ENCODE results near the gene RAI14.
"Not testable (repeated sequence)": the region's sequence is repeated elsewhere in the genome, so short reads cannot be mapped to it uniquely, and the experiment has no call there.

RAI14 gene

GRCh38 chr5:34775886-34776285 is 119.8 kb downstream of the RAI14 start:
- DNase-seq = no peak

- no peak for DNase-seq
These were observed 122.1 kb downstream of the RAI14 start for GRCh38 chr5:34778091-34778850.

DNA sequence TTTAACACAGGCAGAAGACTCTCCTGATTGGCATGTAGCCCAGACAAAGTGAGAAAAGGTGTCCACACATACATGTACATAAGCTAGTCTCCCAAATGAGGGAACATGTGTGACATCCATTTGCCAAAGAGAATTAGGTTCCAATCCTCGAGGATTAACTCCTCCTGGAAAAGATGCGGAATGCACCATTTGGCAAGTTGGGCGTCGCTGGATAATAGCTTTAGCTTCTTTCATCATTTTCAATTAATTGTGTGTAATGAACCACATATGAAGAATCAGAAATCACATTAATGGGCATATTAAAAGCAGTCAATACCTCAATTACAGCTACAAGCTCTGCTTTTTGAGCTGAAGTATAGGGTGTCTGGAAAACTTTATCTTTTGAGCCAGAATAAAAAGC is 127.8 kb downstream of the RAI14 start:
- not testable (repeated sequence) for DNase-seq

DNA sequence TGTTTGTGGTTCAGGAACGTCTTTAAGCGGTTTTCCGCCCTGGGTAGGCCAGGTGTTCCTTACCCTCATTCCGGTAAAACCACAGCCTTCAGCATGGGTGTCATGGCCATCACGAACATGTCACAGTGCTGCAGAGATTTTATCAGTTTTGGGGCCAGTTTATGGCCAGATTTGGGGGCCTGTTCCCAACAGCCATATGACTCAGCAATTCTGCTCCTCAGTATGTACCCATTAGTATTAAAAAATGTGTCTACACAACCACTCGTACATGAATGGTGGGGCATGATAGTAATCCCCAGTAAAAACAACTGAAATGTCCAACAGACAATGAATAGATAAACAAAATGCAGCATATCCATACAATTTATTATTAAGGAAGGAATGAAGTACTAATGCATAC is 130.9 kb downstream of the RAI14 start:
- no peak for DNase-seq

DNA sequence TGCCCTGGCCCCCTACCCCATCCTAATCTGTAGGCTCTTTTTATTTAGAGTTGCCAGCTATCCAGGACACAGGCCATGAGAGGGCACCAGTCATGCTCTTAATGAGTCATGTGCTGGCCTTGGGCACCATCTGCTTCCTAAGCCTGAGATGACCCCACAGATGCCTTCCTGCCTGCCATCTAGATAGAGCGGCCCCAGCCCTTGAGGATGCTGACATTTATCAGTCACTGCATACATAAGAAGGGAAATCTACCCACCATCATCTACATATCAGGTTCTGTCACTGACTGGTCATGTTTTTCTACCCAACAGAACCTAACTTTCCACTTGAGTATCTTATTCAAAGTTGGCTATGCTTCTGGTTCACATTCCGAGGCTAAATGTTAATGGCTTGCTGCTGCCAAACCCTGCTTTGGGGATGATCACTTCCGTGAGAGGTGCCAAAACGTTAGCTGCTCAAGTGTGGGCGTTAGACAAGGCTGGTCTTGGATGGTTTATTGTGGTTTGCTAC is 132.9 kb downstream of the RAI14 start:
- peak; percentile 73 for DNase-seq

DNA sequence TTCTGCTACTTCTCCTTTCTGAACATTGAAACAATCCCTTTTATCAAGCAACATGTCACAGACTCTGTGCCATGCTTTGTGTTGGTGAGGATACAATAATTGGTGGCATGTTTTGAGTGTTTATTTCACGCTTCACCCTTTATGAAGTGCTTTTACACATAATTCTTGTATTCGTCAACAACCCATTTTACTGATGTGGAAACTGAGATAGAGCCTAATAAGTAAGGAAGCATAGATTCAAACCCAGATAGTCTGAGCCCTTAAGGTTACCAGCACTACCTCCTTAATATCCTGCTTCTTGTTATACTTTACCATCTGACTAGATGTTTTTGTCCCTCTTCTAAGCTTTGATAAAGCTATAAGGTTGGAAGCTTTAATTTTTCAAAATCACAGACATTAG is 133.5 kb downstream of the RAI14 start:
- no peak for DNase-seq

GRCh38 chr5:34790069-34790468 is 133.9 kb downstream of the RAI14 start:
- DNase-seq = no peak

- peak; percentile 78 for DNase-seq
These were observed 135.7 kb downstream of the RAI14 start for GRCh38 chr5:34791761-34792244.

DNA sequence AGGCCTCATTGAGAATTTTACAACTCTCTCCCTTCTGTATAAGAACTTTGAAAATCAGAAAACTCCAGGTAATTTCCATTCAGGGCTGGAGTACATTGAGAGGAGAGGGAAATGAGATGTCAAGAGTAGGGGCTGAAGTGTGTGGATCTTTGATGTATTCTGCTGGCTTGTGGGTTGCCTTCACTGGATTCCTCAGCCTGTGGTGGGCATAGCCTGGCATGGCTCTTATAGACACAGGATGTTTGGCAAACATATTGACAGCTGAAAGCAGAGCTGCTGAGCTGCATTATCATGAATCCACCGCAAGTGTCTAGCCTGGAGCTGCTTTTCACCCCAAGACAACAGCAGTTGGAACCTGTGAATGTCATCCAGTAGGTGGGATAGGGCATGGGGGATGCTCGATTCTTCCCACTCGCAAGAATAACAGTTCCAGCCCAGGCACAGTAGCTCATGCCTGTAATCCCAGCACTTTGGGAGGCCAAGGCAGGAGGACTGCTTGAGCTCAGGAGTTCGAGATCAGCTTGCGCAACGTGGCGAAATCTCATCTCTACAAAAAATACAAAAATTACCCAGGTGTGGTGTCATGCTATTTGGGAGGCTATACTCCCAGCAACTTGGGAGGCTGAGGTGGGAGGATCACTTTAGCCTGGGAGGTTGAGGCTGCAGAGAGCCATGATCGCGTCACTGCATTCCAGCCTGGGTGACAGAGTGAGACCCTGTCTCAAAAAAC is 146.9 kb downstream of the RAI14 start:
- no peak for DNase-seq

DNA sequence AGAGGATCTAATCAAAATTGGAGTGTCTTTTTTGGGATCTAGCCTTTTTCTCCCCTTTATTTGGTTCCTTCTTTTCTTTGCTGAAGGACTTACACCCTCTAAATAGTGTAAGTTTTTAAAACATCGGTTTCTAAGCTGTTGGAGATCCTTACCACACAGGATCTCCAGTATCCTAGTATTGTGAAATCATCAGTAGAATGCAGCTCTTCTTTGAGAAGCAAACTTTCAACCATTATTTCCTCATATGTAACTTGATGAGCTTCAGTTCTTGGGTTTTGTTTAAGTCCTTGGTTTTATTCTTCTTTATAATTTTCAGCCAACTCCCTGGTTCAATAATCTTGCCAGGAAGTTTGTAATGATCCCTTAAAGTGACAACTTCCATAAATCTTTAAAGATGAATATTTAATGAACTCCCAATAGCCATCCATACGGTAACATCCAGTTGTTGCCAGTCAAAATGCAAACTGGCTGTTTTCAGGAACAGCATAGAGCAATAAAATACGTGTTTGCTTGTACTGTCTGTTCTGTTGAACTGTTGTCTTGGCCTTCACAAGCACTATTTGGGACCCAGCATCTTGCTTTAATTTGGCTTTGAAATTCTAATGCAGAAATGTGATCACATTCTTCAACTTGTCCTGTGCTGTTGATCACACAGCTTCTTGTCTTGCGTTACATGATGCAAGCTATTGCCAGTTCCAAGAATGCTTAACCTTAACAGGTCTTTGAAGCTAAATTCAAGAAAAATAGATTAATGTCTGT is 148.0 kb downstream of the RAI14 start:
- no peak for DNase-seq

DNA sequence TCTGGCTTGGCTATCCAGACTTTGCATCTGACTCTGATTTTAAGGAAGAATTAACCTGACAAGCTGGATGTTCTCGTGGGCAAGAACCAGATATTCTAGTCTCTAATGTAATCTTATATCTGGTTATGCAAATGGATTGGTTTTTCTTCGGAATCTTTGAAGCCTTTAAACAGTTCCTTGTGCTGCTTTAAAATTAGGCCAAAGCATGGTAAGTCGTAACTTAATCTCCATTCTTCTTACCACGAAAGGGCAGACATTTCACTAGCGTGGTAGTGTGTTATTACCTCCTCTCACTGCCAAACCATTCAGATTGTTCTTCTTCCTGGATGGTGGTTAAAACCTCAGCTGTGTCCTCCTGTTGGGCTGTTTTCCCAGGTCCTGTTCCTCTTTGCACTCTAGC is 148.8 kb downstream of the RAI14 start:
- DNase-seq = no peak

GRCh38 chr5:34806532-34806931 is 150.4 kb downstream of the RAI14 start:
- no peak for DNase-seq

DNA sequence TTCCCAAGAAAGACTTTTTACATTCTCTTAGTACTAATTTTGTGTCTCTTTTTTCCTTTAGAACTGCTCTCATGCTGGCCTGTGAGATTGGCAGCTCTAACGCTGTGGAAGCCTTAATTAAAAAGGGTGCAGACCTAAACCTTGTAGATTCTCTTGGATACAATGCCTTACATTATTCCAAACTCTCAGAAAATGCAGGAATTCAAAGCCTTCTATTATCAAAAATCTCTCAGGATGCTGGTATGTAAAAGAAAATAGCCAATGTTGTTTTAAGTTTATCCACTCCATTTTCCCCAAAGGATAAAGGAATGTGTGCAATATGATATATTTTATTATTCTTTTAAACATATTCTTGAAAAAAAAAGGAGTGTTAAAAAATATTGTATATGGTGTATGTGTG is 155.6 kb downstream of the RAI14 start:
- peak; percentile 58 for DNase-seq

DNA sequence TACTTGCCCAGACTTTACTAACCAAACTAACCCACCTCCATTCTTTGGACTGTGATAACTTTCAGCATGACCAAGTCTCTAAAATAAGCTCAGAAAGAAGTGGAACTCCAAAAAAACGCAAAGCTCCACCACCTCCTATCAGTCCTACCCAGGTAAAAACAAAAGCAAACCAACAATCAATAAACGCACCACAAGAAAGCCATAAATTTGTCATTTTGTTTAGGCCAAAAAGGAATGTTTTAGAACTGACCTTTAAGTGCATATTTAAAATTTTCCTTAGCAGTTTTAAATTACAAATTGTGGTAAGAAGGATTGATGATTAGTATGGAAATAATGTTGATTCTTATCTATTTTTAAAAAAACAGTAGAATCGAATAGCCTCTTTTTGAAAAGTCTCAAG is 157.4 kb downstream of the RAI14 start:
- DNase-seq = no peak

DNA sequence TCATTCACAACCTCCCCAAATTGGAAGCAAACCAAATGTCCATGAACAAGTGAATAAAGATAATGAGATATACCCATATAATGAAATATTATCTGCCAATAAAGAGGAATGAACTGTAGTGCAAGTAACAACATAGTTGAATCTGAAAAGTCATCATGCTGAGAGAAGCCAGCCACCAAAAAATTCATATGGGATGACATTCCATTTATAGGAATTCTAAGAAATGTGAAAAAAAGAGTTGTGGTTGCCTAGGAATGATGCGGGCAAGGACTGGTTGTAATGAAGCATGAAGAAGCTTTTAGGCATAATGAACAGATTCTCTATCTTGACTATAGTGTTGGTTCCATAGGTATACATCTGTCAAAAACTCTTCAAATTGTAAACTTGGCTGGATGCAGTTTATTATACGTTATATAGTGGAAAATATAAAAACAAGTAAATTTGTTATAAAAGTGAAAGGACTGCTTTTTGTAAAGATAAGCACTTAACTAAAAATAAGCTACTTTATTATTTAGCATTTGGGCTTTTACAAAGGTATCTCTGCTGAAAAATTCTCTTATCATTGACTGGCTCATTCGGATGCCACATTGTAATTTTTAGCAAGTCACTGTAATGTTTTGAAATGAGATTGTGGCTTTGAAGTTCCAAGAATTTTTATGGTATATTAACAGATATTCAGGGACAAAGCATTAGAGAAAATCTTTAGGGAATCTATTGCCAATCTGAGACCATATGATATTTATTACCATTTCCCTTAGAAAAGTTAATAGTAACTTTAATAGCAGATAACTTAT is 161.6 kb downstream of the RAI14 start:
- DNase-seq = peak; percentile 72

GRCh38 chr5:34818717-34819116 is 162.6 kb downstream of the RAI14 start:
- DNase-seq = no peak

DNA sequence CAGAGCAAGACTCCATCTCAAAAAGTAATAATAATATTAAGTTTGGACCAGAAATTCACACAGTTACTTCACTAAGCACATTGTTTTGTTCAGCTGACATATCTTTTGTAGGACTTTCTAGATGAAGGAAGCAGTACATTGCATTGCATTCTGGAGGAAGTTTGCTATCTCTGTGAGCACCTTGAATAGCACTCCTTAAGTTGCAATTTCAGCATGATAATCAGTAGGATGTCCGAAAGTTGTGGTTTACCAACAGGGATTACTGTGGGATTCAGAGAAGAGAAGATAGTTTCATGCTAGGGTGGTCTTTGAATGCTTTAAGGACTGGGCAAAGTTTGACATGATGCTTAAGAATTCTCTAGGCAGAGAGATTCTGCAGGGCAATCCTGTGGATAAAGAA is 164.5 kb downstream of the RAI14 start:
- DNase-seq = no peak

DNA sequence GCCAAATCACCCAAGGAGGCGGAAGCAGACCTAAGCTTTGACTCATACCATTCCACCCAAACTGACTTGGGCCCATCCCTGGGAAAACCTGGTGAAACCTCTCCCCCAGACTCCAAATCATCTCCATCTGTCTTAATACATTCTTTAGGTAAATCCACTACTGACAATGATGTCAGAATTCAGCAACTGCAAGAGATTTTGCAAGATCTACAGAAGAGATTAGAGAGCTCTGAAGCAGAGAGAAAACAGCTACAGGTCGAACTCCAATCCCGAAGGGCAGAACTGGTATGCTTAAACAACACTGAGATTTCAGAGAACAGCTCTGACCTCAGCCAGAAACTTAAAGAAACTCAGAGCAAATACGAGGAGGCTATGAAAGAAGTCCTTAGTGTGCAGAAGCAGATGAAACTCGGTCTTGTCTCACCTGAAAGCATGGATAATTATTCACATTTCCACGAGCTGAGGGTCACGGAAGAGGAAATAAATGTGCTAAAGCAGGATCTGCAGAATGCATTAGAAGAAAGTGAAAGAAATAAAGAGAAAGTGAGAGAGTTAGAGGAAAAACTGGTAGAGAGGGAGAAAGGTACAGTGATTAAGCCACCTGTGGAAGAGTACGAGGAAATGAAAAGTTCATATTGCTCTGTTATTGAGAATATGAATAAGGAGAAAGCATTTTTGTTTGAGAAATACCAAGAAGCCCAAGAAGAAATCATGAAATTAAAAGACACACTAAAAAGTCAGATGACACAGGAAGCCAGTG is 167.0 kb downstream of the RAI14 start:
- DNase-seq = peak; percentile 21

DNA sequence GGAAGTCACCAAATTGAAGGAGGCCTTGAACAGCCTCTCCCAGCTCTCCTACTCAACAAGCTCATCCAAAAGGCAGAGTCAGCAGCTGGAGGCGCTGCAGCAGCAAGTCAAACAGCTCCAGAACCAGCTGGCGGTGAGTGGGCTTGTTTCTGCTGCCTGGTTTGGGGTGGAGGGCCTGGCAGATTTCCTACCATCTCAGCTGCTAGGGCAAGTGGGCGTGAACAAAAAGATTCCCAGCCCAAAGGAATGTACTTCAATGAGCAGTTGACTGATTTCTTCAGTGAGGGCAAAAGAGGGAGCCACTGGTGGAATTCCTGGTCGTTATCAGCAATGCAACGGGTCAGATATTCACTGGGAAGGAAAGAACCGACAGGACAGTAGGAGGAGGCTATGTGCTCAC is 170.2 kb downstream of the RAI14 start:
- DNase-seq = no peak

- DNase-seq = no peak
These were observed 171.7 kb downstream of the RAI14 start for GRCh38 chr5:34827588-34828506.

DNA sequence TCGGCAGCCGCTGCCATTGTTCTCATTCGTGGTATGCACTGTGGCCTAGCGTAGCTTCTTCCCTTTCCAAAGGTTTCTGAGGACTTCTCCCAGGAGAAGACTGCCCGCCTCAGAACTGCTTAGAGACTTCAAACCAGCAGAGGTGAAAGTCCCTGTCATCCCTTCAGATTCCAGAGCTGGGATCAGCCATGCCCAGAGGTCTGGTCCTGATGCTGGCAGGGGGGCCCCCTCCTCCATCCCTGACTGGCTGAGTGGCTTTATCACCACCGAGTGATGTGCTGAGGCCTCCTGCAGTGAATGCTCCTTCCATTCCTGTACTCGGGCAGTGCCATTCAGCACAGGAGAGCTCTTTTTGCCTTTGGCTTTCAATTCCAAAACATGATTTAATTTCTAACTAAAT is 174.7 kb downstream of the RAI14 start:
- not testable (repeated sequence) for DNase-seq

All from fibroblast of skin of right biceps (primary cell).